ENCODE data around the gene TRIOBP.
"Not testable (repeated sequence)": the region's sequence is repeated elsewhere in the genome, so short reads cannot be mapped to it uniquely, and the experiment has no call there.

TRIOBP gene

DNA sequence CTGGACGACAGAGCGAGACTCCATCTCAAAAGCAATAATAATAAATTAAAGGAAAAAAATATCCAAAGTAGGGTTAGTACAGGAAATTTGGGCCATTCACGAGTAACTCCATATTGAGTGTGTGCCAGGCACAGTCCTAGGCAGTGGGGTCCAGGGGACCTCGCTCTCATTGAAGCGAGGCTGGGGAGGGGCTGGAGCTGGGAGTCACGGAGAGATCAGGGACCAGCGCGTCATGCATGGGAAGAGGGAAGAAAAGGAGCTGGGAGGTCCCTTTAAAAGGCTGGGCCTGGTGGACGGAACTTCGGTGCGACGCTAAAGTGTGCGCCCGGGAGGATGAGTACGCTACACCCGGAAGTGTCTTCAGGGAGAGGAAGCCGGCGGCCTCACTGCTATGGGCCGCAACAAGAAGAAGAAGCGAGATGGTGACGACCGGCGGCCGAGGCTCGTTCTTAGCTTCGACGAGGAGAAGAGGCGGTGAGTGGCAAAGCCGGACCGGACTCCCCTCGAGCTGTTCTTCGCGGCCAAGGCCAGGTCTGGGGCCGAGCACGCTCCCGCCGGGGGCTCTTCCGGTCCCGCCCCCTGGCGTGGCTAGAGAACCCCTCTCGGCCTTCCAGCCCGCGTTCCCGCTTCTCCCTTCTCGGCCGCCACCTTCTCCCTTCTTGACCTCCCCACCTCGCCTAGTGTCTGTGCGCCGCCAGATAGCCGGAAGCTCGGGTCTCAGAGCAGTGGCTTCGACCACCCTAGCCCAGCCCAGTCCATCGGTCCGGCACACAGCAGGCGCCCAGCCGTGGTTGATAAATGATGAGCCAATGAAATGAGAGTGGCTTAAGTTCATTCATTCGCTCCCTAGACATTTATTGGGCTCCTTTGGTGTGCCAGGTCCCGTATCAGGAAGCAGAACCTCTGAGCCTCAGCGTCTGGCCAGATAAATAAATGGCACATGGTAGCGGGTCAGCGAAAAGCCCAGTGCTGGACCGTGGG lies 10.6 kb upstream of the TRIOBP start, which contains the start of gene NOL12:
Gene NOL12, plus strand, starts transcription at position 342 of the 981 bp plus-strand sequence. Its CDS starts 50 bp downstream, at position 392.
- no peaks in the 10 kb centered on the region for H3K27me3 Mint-ChIP-seq
- ATAC-seq (replicated peaks; ENCODE audit: extremely low read depth, poor library complexity, severe bottlenecking): peak; percentile 89
- peak within 1 kb of the TSS; percentile 80 for H3K4me3 Mint-ChIP-seq
- peak within 1 kb of the TSS; percentile 97 for H3K27ac Mint-ChIP-seq (ENCODE audit: low read depth)
- DNase-seq (ENCODE audit: low spot score in 2 of 2): peak; percentile 66 to 68
- H3K36me3 Mint-ChIP-seq (ENCODE audit: insufficient read depth): peaks cover 19% of the 10 kb centered on the region
- H3K4me1 Mint-ChIP-seq: peaks cover 32% of the 10 kb centered on the region
- H3K9me3 Mint-ChIP-seq: no peaks in the 10 kb centered on the region

- no peak overlapping the region for H3K27ac Mint-ChIP-seq (ENCODE audit: low read depth)
- peaks cover 26% of the 10 kb centered on the region for H3K4me1 Mint-ChIP-seq
- DNase-seq (ENCODE audit: low spot score in 2 of 2) (no peak), ATAC-seq (replicated peaks; ENCODE audit: extremely low read depth, poor library complexity, severe bottlenecking) (no peak)
- peaks cover 31% of the 10 kb centered on the region for H3K36me3 Mint-ChIP-seq (ENCODE audit: insufficient read depth)
- no peaks in the 10 kb centered on the region for H3K27me3 Mint-ChIP-seq
- H3K4me3 Mint-ChIP-seq: no peak overlapping the region
- H3K9me3 Mint-ChIP-seq: no peaks in the 10 kb centered on the region
Observed at GRCh38 chr22:37690407-37690806, 6.4 kb upstream of the TRIOBP start.

DNA sequence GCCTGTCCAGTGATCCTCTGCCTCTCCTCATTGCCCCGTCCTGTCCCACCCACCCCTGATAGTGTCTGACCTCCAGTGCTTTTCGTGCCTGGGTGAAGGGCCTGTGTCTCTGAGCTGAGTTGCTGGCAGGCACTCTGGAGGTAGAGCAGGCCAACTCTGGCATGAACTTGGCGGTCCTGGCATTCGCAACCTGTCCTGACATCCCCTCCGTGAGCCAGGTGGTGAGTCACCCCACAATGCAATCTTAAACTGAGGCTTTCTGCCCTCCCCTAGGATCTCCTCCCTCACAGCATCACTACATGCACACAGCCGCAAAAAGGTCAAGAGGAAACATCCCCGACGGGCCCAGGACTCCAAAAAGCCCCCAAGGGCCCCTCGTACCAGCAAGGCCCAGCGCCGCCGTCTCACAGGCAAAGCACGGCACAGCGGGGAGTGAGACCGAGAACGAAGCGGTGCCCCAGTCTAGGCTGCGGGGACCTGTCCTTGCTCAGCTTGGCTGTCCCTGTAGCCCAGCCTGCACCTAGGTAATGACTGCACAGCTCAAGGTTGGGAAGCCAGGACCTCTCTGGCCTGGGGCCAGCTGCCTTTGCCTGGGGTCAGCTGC lies 5.8 kb upstream of the TRIOBP start:
- Mint-ChIP-seq H3K9me3 (no peaks in the 10 kb centered on the region), H3K27me3 (no peaks in the 10 kb centered on the region), H3K27ac (ENCODE audit: low read depth) (no peak overlapping the region), H3K4me1 (peaks cover 23% of the 10 kb centered on the region), H3K36me3 (ENCODE audit: insufficient read depth) (peaks cover 32% of the 10 kb centered on the region), H3K4me3 (no peak overlapping the region)
- no peak for ATAC-seq (replicated peaks; ENCODE audit: extremely low read depth, poor library complexity, severe bottlenecking)
- DNase-seq (ENCODE audit: low spot score in 2 of 2): no peak

DNA sequence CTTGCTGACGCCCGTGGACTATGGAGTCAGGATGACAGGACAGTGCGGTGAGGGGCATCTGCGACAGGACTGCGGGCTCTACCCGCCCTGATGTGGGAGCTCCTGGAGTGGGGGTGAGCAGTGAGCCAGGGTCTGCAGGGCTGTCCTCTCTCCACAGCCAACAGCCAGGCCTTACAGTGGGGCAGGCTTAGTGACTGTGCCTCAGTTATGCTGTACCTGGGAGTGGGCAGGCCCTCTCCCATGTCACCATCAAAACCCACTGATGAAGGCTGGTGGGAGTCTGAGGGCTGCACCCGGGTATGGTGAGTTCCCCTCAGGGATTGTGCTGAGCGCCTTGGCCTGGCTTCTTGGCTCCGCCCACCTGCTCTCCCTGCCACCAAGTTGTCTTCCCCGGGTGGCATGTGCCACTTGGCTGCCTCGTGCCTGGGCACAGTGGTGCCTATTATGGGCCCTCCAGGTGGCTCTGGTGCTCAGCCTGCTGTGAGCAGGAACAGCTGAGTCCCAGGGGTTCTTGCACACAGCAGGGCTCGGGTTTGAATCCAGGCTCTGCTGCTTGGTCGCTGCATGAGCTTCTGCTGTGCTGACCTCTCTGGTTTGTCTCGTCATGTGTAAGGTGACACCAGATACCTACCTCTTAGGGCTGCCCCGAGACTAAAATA lies 4.1 kb upstream of the TRIOBP start:
- Mint-ChIP-seq H3K4me1 (peaks cover 14% of the 10 kb centered on the region), H3K9me3 (no peaks in the 10 kb centered on the region), H3K27me3 (no peaks in the 10 kb centered on the region), H3K4me3 (no peak overlapping the region), H3K27ac (ENCODE audit: low read depth) (no peak overlapping the region), H3K36me3 (ENCODE audit: insufficient read depth) (peaks cover 24% of the 10 kb centered on the region)
- ATAC-seq (replicated peaks; ENCODE audit: extremely low read depth, poor library complexity, severe bottlenecking): no peak
- no peak for DNase-seq (ENCODE audit: low spot score in 2 of 2)

DNA sequence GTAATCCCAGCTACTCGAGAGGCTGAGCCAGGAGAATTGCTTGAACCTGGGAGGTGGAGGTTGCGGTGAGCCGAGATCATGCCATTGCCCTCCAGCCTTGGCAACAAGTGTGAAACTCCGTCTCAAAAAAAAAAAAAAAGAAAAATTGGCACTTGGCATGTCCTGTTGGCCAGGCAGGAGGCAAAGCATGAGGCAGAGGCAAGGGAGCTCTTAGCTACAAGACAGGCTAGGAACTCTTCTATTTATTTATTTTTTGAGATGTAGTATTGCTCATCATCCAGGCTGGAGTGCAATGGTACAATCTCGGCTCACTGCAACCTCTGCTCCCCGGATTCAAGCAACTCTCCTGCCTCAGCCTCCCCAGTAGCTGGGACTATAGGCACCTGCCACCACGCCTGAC lies 2.7 kb upstream of the TRIOBP start:
- H3K9me3 Mint-ChIP-seq; H3K27ac Mint-ChIP-seq (ENCODE audit: low read depth); H3K4me1 Mint-ChIP-seq; H3K4me3 Mint-ChIP-seq; ATAC-seq (replicated peaks; ENCODE audit: extremely low read depth, poor library complexity, severe bottlenecking); H3K27me3 Mint-ChIP-seq; DNase-seq (ENCODE audit: low spot score in 2 of 2): not testable (repeated sequence)
- peaks cover 24% of the 10 kb centered on the region for H3K36me3 Mint-ChIP-seq (ENCODE audit: insufficient read depth)

- peaks cover 17% of the 10 kb centered on the region for H3K36me3 Mint-ChIP-seq (ENCODE audit: insufficient read depth)
- H3K27ac Mint-ChIP-seq (ENCODE audit: low read depth); DNase-seq (ENCODE audit: low spot score in 2 of 2); H3K4me3 Mint-ChIP-seq; ATAC-seq (replicated peaks; ENCODE audit: extremely low read depth, poor library complexity, severe bottlenecking); H3K9me3 Mint-ChIP-seq; H3K27me3 Mint-ChIP-seq; H3K4me1 Mint-ChIP-seq: not testable (repeated sequence)
Observed at GRCh38 chr22:37696260-37696656, 590 bp upstream of the TRIOBP start.

GRCh38 chr22:37697538-37697835 lies 639 bp downstream of the TRIOBP start:
- Mint-ChIP-seq H3K27me3 (no peaks in the 10 kb centered on the region), H3K27ac (ENCODE audit: low read depth) (no peak overlapping the region), H3K4me3 (no peak overlapping the region), H3K4me1 (peaks cover 5% of the 10 kb centered on the region), H3K9me3 (no peaks in the 10 kb centered on the region), H3K36me3 (ENCODE audit: insufficient read depth) (peaks cover 10% of the 10 kb centered on the region)
- DNase-seq (ENCODE audit: low spot score in 2 of 2) (no peak), ATAC-seq (replicated peaks; ENCODE audit: extremely low read depth, poor library complexity, severe bottlenecking) (no peak)

DNA sequence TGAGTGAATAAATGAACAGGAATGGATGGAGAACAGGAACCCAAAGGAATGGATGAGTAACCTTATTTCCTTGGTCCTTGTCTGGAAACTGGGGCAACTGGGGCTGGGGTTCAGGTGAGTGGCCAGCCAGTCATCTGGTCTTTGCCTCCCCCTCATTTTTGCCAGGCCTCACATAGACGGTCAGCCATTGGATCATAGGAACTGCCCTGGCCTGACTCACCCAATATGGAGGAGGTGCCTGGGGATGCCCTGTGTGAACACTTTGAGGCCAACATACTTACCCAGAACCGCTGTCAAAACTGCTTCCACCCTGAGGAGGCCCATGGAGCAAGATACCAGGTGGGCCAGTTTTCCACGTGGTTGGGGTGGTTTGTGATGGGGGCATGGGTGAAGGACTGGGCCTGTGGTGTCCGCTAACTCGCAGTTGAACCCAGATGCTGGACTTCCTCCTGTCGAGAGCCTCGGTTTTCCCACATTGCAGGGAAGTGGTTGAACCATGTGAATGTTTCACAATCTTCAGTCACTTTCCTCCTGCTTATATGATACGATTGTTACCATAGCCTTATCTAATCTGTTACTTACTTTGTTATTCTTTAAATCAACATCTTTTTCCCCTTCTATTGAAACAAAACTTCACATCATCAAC lies 4.4 kb downstream of the TRIOBP start:
- H3K9me3 Mint-ChIP-seq: no peaks in the 10 kb centered on the region
- H3K4me1 Mint-ChIP-seq: peaks cover 5% of the 10 kb centered on the region
- DNase-seq (ENCODE audit: low spot score in 2 of 2) (no peak), ATAC-seq (replicated peaks; ENCODE audit: extremely low read depth, poor library complexity, severe bottlenecking) (no peak)
- peaks cover 2% of the 10 kb centered on the region for H3K36me3 Mint-ChIP-seq (ENCODE audit: insufficient read depth)
- H3K27ac Mint-ChIP-seq (ENCODE audit: low read depth): no peak overlapping the region
- H3K4me3 Mint-ChIP-seq: no peak overlapping the region
- H3K27me3 Mint-ChIP-seq: no peaks in the 10 kb centered on the region

DNA sequence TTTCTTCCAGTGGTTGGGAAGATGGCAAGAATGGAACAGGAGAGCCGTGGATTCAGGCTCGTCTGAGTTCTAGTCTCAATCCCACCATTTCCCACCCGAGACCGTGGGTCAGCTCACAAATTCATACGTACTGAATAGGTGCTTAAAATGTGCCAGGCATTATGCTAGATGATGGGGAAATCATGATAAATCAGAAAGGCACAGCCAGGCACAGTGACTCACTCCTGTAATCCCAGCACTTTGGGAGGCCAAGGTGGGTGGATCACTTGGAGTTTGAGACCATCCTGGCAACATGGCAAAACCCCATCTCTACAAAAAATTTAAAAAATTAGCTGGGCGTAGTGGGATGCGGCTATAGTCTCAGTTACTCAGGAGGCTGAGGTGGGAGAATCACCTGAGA lies 7.1 kb downstream of the TRIOBP start:
- Mint-ChIP-seq H3K9me3 (no peaks in the 10 kb centered on the region), H3K27me3 (no peaks in the 10 kb centered on the region), H3K4me3 (no peak overlapping the region), H3K36me3 (ENCODE audit: insufficient read depth) (peaks cover 2% of the 10 kb centered on the region), H3K4me1 (no peaks in the 10 kb centered on the region), H3K27ac (ENCODE audit: low read depth) (no peak overlapping the region)
- no peak for DNase-seq (ENCODE audit: low spot score in 2 of 2)
- ATAC-seq (replicated peaks; ENCODE audit: extremely low read depth, poor library complexity, severe bottlenecking): no peak

- Mint-ChIP-seq H3K36me3 (ENCODE audit: insufficient read depth) (no peaks in the 10 kb centered on the region), H3K4me3 (no peak overlapping the region), H3K27me3 (no peaks in the 10 kb centered on the region), H3K27ac (ENCODE audit: low read depth) (no peak overlapping the region), H3K9me3 (no peaks in the 10 kb centered on the region), H3K4me1 (no peaks in the 10 kb centered on the region)
- DNase-seq (ENCODE audit: low spot score in 2 of 2) (no peak), ATAC-seq (replicated peaks; ENCODE audit: extremely low read depth, poor library complexity, severe bottlenecking) (no peak)
Observed at GRCh38 chr22:37704645-37705044, 7.8 kb downstream of the TRIOBP start.

DNA sequence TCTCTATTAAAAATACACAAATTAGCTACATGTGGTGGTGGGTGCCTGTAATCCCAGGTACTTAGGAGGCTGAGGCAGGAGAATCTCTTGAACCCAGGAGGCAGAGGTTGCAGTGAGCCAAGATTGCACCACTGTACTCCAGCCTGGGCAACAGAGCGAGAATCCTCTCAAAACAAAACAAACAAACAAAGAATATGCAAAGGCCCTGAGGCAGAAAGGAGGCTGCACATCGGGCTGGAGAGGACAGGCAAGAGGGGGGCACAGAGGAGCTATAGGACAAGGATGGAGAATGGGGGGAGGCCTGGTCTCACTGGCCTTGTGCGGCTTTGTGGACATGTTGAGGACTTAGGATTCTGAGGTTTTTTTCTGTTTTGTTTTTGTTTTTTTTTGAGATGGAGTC lies 8.4 kb downstream of the TRIOBP start:
- Mint-ChIP-seq H3K27me3 (no peaks in the 10 kb centered on the region), H3K36me3 (ENCODE audit: insufficient read depth) (no peaks in the 10 kb centered on the region), H3K27ac (ENCODE audit: low read depth) (no peak overlapping the region), H3K4me1 (no peaks in the 10 kb centered on the region), H3K4me3 (no peak overlapping the region), H3K9me3 (no peaks in the 10 kb centered on the region)
- ATAC-seq (replicated peaks; ENCODE audit: extremely low read depth, poor library complexity, severe bottlenecking) (no peak), DNase-seq (ENCODE audit: low spot score in 2 of 2) (no peak)

- no peak for DNase-seq (ENCODE audit: low spot score in 2 of 2)
- Mint-ChIP-seq H3K27ac (ENCODE audit: low read depth) (no peak overlapping the region), H3K9me3 (no peaks in the 10 kb centered on the region), H3K27me3 (no peaks in the 10 kb centered on the region), H3K36me3 (ENCODE audit: insufficient read depth) (no peaks in the 10 kb centered on the region), H3K4me3 (no peak overlapping the region), H3K4me1 (no peaks in the 10 kb centered on the region)
- no peak for ATAC-seq (replicated peaks; ENCODE audit: extremely low read depth, poor library complexity, severe bottlenecking)
Observed at GRCh38 chr22:37708580-37709444, 12.0 kb downstream of the TRIOBP start.

All from central memory CD8-positive, alpha-beta T cell (primary cell).